IPS-20b (cell line): ENCODE data around the gene RTN4RL1.

Experiments
- H3K27ac ChIP-seq: one replicate; pipeline ENCODE4 v1.5.1; 2013; ENCODE audit warnings: low read length
- H3K27me3 ChIP-seq: 2 replicates; pipeline ENCODE4 v1.6.1; 2013; ENCODE audit warnings: mild to moderate bottlenecking, low read length, inconsistent platforms; ENCODE audit not compliant: insufficient read depth
- H3K36me3 ChIP-seq: 2 replicates; pipeline ENCODE4 v1.6.1; 2013; ENCODE audit warnings: low read depth, mild to moderate bottlenecking, inconsistent platforms, low read length, moderate library complexity; ENCODE audit not compliant: insufficient read depth
- H3K4me1 ChIP-seq: 2 replicates; pipeline ENCODE4 v1.6.1; 2013; ENCODE audit warnings: mild to moderate bottlenecking, control low read depth, inconsistent platforms, low read length, moderate library complexity; ENCODE audit not compliant: insufficient read depth
- H3K4me3 ChIP-seq: 2 replicates; pipeline ENCODE4 v1.5.1; 2013; ENCODE audit warnings: mild to moderate bottlenecking, low read length, inconsistent platforms
- H3K9ac ChIP-seq: 2 replicates; pipeline ENCODE4 v1.6.1; 2013; ENCODE audit warnings: low read depth, mild to moderate bottlenecking, inconsistent platforms, low read length, moderate library complexity
- H3K9me3 ChIP-seq: 2 replicates; pipeline ENCODE4 v1.6.1; 2013; ENCODE audit warnings: mild to moderate bottlenecking, low read depth, low read length, inconsistent platforms; ENCODE audit not compliant: insufficient read depth

Gene RTN4RL1

GRCh38 chr17:1959871-1960544 lies 65.1 kb downstream of the RTN4RL1 start:
- Histone ChIP-seq H3K9me3 (no peaks in the 10 kb centered on the region), H3K36me3 (no peaks in the 10 kb centered on the region), H3K27ac (no peak overlapping the region), H3K4me1 (no peaks in the 10 kb centered on the region), H3K4me3 (no peak overlapping the region), H3K9ac (no peak overlapping the region), H3K27me3 (no peaks in the 10 kb centered on the region)

DNA sequence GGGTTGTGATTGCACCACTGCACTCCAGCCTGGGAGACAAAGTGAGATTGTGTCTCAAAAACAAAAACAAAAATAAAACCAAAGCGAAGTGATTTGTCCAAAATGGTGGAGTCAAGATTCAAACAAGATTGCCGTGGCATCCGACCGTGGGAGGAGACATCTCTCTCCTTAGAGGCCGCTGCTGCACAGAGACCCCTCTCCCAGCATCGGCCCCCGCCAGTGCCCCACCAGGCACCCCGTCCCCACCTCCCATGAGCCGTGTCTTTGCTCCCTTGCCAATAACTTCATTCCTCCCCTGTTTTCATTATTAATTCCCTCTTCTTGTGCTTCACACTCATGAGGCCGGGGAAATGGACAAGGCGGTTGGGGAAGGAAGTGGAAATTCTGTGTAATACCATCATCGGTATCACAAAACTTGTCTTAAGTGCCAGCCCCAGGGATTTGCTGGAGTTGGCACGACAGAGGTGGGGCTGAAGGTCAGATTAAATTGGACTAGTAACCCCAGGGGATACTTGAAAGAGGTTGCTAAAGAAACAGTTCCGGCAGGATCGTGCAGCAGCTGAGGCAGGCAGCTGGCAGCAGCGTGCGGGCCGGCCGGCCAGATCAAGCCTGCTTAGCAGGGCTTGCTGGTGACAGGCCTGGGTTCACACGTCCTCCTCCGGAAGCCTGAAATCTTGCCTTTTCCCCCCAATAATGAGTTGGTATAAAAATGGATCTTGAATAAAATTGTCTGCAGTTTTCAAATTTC lies 66.8 kb downstream of the RTN4RL1 start:
- Histone ChIP-seq H3K27me3 (no peaks in the 10 kb centered on the region), H3K9ac (no peak overlapping the region)

GRCh38 chr17:1957037-1957436 lies 68.1 kb downstream of the RTN4RL1 start:
- Histone ChIP-seq H3K9me3 (no peaks in the 10 kb centered on the region), H3K27ac (no peak overlapping the region), H3K9ac (no peak overlapping the region), H3K27me3 (no peaks in the 10 kb centered on the region), H3K4me3 (no peak overlapping the region), H3K4me1 (no peaks in the 10 kb centered on the region), H3K36me3 (no peaks in the 10 kb centered on the region)

More for the DNA sequence above, 66.8 kb downstream of the RTN4RL1 start:
- H3K9me3 ChIP-seq, result no peaks in the 10 kb centered on the region
- H3K4me1 ChIP-seq, result no peaks in the 10 kb centered on the region
- H3K36me3 ChIP-seq, result no peaks in the 10 kb centered on the region
- no peak overlapping the region for H3K4me3 ChIP-seq
- no peak overlapping the region for H3K27ac ChIP-seq

- H3K9ac ChIP-seq, result no peak overlapping the region
Measured at GRCh38 chr17:1956134-1956533, 69.0 kb downstream of the RTN4RL1 start.

DNA sequence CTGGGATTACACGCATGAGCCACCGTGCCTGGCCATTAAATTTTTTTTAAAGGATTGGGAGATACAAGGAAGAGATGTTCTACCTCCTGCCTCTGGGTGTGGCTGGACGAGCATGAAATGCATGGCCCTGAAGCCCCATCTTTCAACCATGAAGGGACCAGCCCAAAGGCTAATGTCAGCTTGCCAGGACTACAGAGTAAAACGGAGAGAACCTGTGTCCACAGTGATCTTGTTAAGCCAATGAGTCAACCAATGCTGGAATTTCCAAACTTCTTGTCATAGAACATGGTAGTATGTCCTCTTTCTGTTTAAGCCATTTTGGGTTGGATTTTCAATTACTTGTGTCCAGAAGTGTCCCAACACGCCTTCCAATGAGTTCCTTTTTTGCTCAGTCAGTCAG lies 71.3 kb downstream of the RTN4RL1 start:
- no peak overlapping the region for H3K4me3 ChIP-seq
- no peaks in the 10 kb centered on the region for H3K36me3 ChIP-seq
- H3K9ac ChIP-seq, result no peak overlapping the region
- no peaks in the 10 kb centered on the region for H3K27me3 ChIP-seq
- H3K27ac ChIP-seq, result no peak overlapping the region
- no peaks in the 10 kb centered on the region for H3K9me3 ChIP-seq
- H3K4me1 ChIP-seq, result no peaks in the 10 kb centered on the region

More at GRCh38 chr17:1956134-1956533, 69.0 kb downstream of the RTN4RL1 start:
- Histone ChIP-seq H3K4me1 (no peaks in the 10 kb centered on the region), H3K27ac (no peak overlapping the region), H3K4me3 (no peak overlapping the region), H3K27me3 (no peaks in the 10 kb centered on the region), H3K36me3 (no peaks in the 10 kb centered on the region), H3K9me3 (no peaks in the 10 kb centered on the region)

- no peaks in the 10 kb centered on the region for H3K4me1 ChIP-seq
- H3K4me3 ChIP-seq, result no peak overlapping the region
- no peak overlapping the region for H3K9ac ChIP-seq
- no peaks in the 10 kb centered on the region for H3K27me3 ChIP-seq
- H3K9me3 ChIP-seq, result no peaks in the 10 kb centered on the region
- no peaks in the 10 kb centered on the region for H3K36me3 ChIP-seq
- no peak overlapping the region for H3K27ac ChIP-seq
Measured at GRCh38 chr17:1951920-1952319, 73.2 kb downstream of the RTN4RL1 start.

DNA sequence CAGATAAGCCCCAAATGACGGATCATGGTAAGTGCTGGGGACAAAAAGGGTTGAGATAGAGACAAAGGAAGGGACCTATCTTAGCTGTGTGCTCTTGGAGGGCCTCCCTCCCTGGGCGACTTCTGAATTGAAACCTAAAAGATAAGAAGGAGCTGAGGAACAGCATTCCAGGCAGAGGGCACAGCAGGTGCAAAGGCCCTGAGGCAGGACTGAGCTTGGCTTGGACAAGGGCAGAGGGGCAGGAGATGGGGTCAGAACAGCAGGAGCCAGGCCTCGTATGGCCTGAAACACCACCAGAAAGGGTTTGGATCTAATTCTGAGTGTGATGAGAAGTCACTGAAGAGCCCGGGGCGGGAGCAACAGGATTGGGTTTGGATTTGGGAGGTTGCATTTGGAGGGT lies 75.4 kb downstream of the RTN4RL1 start:
- Histone ChIP-seq H3K27ac (no peak overlapping the region), H3K9me3 (no peaks in the 10 kb centered on the region), H3K36me3 (no peaks in the 10 kb centered on the region), H3K27me3 (no peaks in the 10 kb centered on the region), H3K4me1 (no peaks in the 10 kb centered on the region), H3K4me3 (no peak overlapping the region), H3K9ac (no peak overlapping the region)

GRCh38 chr17:1948517-1948825 lies 76.7 kb downstream of the RTN4RL1 start:
- no peak overlapping the region for H3K4me3 ChIP-seq
- no peak overlapping the region for H3K27ac ChIP-seq

DNA sequence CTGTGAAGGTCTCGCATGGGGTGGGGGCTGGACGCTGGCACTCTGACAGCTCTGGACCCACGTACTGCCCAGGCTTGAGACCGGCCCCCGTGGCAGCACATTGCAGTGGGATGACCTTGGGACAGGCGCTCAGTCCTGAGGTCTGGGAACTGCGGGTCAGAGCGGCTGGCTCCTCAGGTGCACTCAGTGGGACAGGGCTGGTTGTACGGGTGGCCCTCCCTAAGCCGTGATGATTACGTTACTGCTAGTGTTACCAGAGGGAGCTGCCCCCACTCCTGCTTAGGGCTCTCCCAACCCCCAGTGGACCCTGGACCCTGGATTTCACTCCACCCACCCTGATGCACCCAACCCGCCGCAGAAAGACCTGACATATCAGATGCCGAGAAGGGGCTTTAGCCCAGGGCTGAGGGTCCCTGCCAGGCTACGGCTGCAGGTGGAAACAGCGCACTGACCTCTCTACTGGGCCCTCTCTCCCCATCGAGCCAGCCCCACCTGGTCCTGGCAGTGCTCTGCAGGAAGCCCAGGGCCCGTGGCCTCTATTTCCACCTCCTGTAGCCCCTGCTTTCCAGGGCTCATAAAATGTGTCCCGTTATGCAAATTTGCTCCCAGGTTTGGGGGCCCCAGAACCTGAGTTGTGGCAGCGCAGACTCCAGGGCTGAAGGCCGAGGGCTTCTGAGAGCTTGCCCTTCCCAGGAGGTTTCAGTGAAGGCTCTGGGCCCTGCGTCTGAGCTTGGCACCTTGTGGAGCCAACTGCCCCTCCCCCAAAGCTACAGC lies 77.2 kb downstream of the RTN4RL1 start:
- Histone ChIP-seq H3K9me3 (no peaks in the 10 kb centered on the region), H3K27ac (no peak overlapping the region), H3K9ac (no peak overlapping the region), H3K4me3 (no peak overlapping the region), H3K36me3 (no peaks in the 10 kb centered on the region), H3K4me1 (no peaks in the 10 kb centered on the region), H3K27me3 (no peaks in the 10 kb centered on the region)

More at GRCh38 chr17:1948517-1948825, 76.7 kb downstream of the RTN4RL1 start:
- Histone ChIP-seq H3K27me3 (no peaks in the 10 kb centered on the region), H3K4me1 (no peaks in the 10 kb centered on the region), H3K9me3 (no peaks in the 10 kb centered on the region), H3K36me3 (no peaks in the 10 kb centered on the region), H3K9ac (no peak overlapping the region)

DNA sequence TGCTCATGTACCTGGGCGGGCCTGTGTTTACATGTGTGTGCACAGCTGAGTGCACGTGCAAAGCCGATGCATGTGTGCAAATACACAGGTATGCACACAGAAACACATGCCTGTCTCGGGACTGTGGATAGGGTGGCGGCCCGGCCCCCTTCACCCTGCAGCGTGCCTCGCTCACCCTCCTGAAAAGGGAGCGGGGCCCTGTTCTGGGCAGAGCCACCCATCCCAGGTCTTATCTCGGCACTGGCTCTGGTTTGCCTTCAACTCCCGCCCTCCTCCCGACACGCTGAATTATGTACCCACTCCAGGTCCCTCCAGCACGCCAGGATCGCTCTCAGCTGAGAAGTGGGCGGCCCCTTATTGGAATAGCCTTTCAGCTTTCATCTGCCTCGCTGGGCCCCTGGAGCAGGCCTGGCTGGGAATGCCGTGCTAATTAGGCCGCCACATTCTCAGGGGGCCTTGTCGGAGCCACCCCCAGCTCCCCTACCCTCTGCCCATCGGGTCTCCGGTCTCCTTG lies 77.8 kb downstream of the RTN4RL1 start:
- Histone ChIP-seq H3K36me3 (no peaks in the 10 kb centered on the region), H3K9me3 (no peaks in the 10 kb centered on the region), H3K4me1 (no peaks in the 10 kb centered on the region), H3K9ac (no peak overlapping the region), H3K27ac (no peak overlapping the region), H3K4me3 (no peak overlapping the region), H3K27me3 (no peaks in the 10 kb centered on the region)

DNA sequence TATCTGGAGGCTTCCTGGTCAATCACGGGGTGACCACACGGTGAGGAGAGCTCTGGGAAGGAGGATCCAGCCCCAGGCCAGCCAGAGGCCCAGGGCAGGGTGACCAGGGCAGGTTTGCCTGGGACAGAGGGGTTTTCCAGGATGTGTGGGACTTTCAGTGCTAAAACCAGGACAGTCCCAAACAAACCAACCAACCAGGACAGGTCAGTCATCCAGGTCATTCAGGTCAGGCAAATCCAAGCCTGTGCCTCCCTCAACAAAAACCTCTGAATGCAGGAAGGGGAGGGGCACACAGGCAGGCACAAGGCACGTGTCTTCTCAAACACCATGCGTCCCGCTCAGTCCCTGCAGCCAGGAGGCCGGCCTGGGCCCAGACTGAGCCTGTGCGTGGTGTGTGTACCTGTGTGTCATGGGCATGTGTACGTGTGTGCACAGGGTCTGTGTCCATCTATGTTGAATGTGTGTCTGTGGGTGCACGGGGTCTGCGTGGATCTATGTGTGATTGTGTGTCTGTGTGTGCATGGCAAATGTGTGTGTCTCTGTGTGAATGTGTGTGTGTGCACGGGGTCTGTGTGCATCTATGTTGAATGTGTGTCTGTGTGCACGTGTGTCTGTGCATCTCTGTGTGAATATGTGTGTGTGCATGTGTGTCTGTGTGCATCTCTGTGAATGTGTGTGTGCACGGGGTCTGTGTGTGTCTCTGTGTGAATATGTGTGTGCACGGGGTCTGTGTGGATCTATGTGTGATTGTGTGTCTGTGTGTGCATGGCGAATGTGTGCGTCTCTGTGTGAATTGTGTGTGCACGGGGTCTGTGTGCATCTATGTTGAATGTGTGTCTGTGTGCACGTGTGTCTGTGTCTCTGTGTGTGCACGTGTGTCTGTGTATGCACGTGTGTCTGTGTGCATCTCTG lies 78.9 kb downstream of the RTN4RL1 start:
- H3K9me3 ChIP-seq, result no peaks in the 10 kb centered on the region
- H3K27ac ChIP-seq, result no peak overlapping the region
- H3K4me1 ChIP-seq, result no peaks in the 10 kb centered on the region
- H3K27me3 ChIP-seq, result no peaks in the 10 kb centered on the region
- H3K4me3 ChIP-seq, result no peak overlapping the region
- H3K36me3 ChIP-seq, result no peaks in the 10 kb centered on the region
- H3K9ac ChIP-seq, result no peak overlapping the region
